GM23338 (cell line): ENCODE measurements around the gene RNF41. TPM values are rescaled to one million over a fixed set of nuclear protein-coding genes. Genes with fewer than 3 reads are reported as not detected.

ENCODE experiments used
- ATAC-seq: fragments of 200-7000 bp; cut with Tn5 transposase; 3 replicates; pipeline ENCODE4 v1.9.1; 2020
- DNase-seq: peaks from one replicate; pipeline ENCODE4 v3.0.0-alpha.2; 2015; ENCODE audit warnings: low spot score
- H2AFZ ChIP-seq: fragments of 200-600 bp; sonication (generic); 2 replicates; pipeline ENCODE4 v1.8.0; 2016; ENCODE audit warnings: antibody characterized with exemption, mild to moderate bottlenecking, moderate library complexity
- H3F3A ChIP-seq: fragments of 200-600 bp; sonication (generic); replicated peaks from 2 replicates; pipeline ENCODE4 v1.8.0; 2017; ENCODE audit warnings: antibody characterized with exemption, mixed run types, low read depth
- H3K27ac ChIP-seq: fragments of 200-600 bp; sonication (generic); 2 replicates; pipeline ENCODE4 v1.6.1; 2016; ENCODE audit warnings: low read depth
- H3K27me3 ChIP-seq: fragments of 200-600 bp; sonication (generic); 2 replicates; pipeline ENCODE4 v1.8.0; 2016; ENCODE audit warnings: mild to moderate bottlenecking, mixed run types, moderate library complexity; ENCODE audit not compliant: insufficient read depth
- H3K36me3 ChIP-seq: fragments of 200-600 bp; sonication (generic); 2 replicates; pipeline ENCODE4 v1.8.0; 2016; ENCODE audit warnings: mild to moderate bottlenecking; ENCODE audit not compliant: insufficient read depth
- H3K4me1 ChIP-seq: fragments of 200-600 bp; sonication (generic); 2 replicates; pipeline ENCODE4 v1.8.0; 2016; ENCODE audit warnings: mild to moderate bottlenecking, moderate library complexity; ENCODE audit not compliant: insufficient read depth
- H3K4me2 ChIP-seq: fragments of 200-600 bp; sonication (generic); 2 replicates; pipeline ENCODE4 v1.7.1; 2017; ENCODE audit warnings: mixed run types
- H3K4me3 ChIP-seq: fragments of 200-600 bp; sonication (generic); 2 replicates; pipeline ENCODE4 v1.6.1; 2016; ENCODE audit warnings: mixed run types
- H3K79me2 ChIP-seq: fragments of 200-600 bp; sonication (generic); replicated peaks from 2 replicates; pipeline ENCODE4 v1.8.0; 2017; ENCODE audit warnings: mild to moderate bottlenecking; ENCODE audit not compliant: insufficient read depth
- H3K9me2 ChIP-seq: fragments of 200-600 bp; sonication (generic); 2 replicates; pipeline ENCODE4 v1.8.0; 2017; ENCODE audit not compliant: insufficient read depth
- H4K20me1 ChIP-seq: fragments of 200-600 bp; sonication (generic); replicated peaks from 2 replicates; pipeline ENCODE4 v1.8.0; 2017; ENCODE audit warnings: mild to moderate bottlenecking; ENCODE audit not compliant: insufficient read depth
- H3K27ac Mint-ChIP-seq: 2 replicates; pipeline ENCODE4 v1.8.0; 2020; ENCODE audit warnings: inconsistent platforms, mild to moderate bottlenecking, moderate library complexity, mixed read lengths
- H3K27me3 Mint-ChIP-seq: 3 replicates; pipeline ENCODE4 v1.8.0; 2022; ENCODE audit warnings: low read depth, mild to moderate bottlenecking, moderate library complexity, mixed read lengths, inconsistent platforms; ENCODE audit not compliant: insufficient read depth, poor library complexity
- H3K36me3 Mint-ChIP-seq: 3 replicates; pipeline ENCODE4 v1.8.0; 2021; ENCODE audit warnings: low read depth, mild to moderate bottlenecking, inconsistent platforms, moderate library complexity, mixed read lengths
- H3K4me1 Mint-ChIP-seq: 3 replicates; pipeline ENCODE4 v1.8.0; 2020; ENCODE audit warnings: mild to moderate bottlenecking, inconsistent platforms, mixed read lengths
- H3K4me3 Mint-ChIP-seq: 3 replicates; pipeline ENCODE4 v1.8.0; 2021; ENCODE audit warnings: moderate library complexity, mild to moderate bottlenecking, inconsistent platforms, mixed read lengths
- H3K9me3 Mint-ChIP-seq: 3 replicates; pipeline ENCODE4 v1.8.0; 2020; ENCODE audit warnings: moderate library complexity, mild to moderate bottlenecking, inconsistent platforms, mixed read lengths
- CREB1 ChIP-seq: fragments of 250-450 bp; sonication (Bioruptor Pico); IDR thresholded peaks from 2 replicates; pipeline ENCODE4 v1.5.0; 2020; ENCODE audit warnings: low read depth, mild to moderate bottlenecking, moderate library complexity
- EZH2 ChIP-seq: fragments of 200-600 bp; sonication (generic); IDR thresholded peaks from one replicate; pipeline ENCODE4 v1.8.0; 2017; ENCODE audit warnings: antibody characterized with exemption, mild to moderate bottlenecking, low read depth; ENCODE audit not compliant: unreplicated experiment
- EZH2phosphoT487 ChIP-seq: fragments of 200-600 bp; sonication (generic); IDR thresholded peaks from one replicate; pipeline ENCODE4 v1.8.1; 2018; ENCODE audit warnings: antibody characterized with exemption; ENCODE audit not compliant: unreplicated experiment
- JUNB ChIP-seq: IDR thresholded peaks from one replicate; pipeline ENCODE4 v1.6.1; 2016; ENCODE audit warnings: antibody characterized with exemption; ENCODE audit not compliant: unreplicated experiment
- NANOG ChIP-seq: IDR thresholded peaks from 2 replicates; pipeline ENCODE4 v1.6.1; 2016; ENCODE audit warnings: antibody characterized with exemption, borderline replicate concordance
- POLR2AphosphoS5 ChIP-seq: IDR thresholded peaks from 2 replicates; pipeline ENCODE4 v1.6.1; 2016; ENCODE audit warnings: antibody characterized with exemption, low read depth
- STAT1 ChIP-seq: IDR thresholded peaks from one replicate; pipeline ENCODE4 v1.6.1; 2016; ENCODE audit warnings: antibody characterized with exemption; ENCODE audit not compliant: unreplicated experiment
- ZNF114 ChIP-seq: fragments of 250-450 bp; sonication (Bioruptor Pico); IDR thresholded peaks from 2 replicates; pipeline ENCODE4 v1.5.0; 2020; ENCODE audit warnings: mild to moderate bottlenecking, moderate library complexity
- ZNF331 ChIP-seq: fragments of 250-450 bp; sonication (Bioruptor Pico); IDR thresholded peaks from 2 replicates; pipeline ENCODE4 v1.5.0; 2020; ENCODE audit warnings: low read depth, mild to moderate bottlenecking, moderate library complexity
- polyA plus RNA-seq: library from polyadenylated mRNA; unstranded; fragments of >200 nt; fragmentation: Nextera tagmentation; extraction: Ambion mirVana; gene quantifications from 2 replicates; pipeline ENCODE4 v1.2.1, GENCODE V29; 2016
- total RNA-seq: library from RNA; depleted of rRNA; stranded (reverse); fragments of >200 nt; shearing (Covaris generic); gene quantifications from 2 replicates; pipeline ENCODE4 v1.2.3, GENCODE V29; 2014
- TF ChIP-seq, protein P1 (sequence below): IDR thresholded peaks from one replicate; pipeline ENCODE4 v1.6.1; 2018; ENCODE audit warnings: antibody characterized with exemption; ENCODE audit not compliant: unreplicated experiment
- TF ChIP-seq, protein P2 (sequence below), 2 experiments: fragments of 200-600 bp in 1 of 2; sonication (generic) in 1 of 2; conservative IDR thresholded peaks; 2 replicates each; pipeline versions ENCODE4 v1.5.1 to v1.6.1; 2016 to 2017; ENCODE audit warnings: antibody characterized with exemption in 2 of 2, low read depth in 2 of 2, mild to moderate bottlenecking in 2 of 2, moderate library complexity in 1 of 2
- TF ChIP-seq, protein P3 (sequence below): IDR thresholded peaks from 2 replicates; pipeline ENCODE4 v1.6.1; 2016; ENCODE audit warnings: antibody characterized with exemption

Gene RNF41
- total and polyA plus RNA-seq, 2 experiments from 2014 or later: 15.3 to 77.1 TPM

DNA sequence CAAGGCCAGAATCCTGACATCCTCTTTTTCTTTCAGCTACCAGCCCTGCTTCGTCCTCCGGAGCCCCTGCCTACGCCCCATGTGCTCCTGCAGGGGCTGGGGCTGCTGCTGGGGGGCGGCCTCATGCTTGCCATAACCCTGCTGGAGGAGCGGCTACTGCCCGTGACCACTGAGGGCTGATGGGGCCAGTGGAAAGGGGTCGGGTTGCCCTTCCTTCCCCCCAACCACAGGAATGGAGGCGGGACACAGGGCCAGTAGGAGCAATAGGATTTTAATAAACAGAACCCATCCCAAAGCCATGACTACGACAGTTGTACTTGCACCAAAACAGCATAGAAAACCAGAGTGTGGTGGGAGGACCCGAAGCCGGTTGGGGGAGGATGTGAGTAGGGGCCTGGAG is 15.8 kb upstream of the RNF41 start (continued):
- TF ChIP-seq, protein P1, sequence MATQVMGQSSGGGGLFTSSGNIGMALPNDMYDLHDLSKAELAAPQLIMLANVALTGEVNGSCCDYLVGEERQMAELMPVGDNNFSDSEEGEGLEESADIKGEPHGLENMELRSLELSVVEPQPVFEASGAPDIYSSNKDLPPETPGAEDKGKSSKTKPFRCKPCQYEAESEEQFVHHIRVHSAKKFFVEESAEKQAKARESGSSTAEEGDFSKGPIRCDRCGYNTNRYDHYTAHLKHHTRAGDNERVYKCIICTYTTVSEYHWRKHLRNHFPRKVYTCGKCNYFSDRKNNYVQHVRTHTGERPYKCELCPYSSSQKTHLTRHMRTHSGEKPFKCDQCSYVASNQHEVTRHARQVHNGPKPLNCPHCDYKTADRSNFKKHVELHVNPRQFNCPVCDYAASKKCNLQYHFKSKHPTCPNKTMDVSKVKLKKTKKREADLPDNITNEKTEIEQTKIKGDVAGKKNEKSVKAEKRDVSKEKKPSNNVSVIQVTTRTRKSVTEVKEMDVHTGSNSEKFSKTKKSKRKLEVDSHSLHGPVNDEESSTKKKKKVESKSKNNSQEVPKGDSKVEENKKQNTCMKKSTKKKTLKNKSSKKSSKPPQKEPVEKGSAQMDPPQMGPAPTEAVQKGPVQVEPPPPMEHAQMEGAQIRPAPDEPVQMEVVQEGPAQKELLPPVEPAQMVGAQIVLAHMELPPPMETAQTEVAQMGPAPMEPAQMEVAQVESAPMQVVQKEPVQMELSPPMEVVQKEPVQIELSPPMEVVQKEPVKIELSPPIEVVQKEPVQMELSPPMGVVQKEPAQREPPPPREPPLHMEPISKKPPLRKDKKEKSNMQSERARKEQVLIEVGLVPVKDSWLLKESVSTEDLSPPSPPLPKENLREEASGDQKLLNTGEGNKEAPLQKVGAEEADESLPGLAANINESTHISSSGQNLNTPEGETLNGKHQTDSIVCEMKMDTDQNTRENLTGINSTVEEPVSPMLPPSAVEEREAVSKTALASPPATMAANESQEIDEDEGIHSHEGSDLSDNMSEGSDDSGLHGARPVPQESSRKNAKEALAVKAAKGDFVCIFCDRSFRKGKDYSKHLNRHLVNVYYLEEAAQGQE: no peak
- TF ChIP-seq ZNF114 (CRISPR knock-in tag) (no peak), JUNB (no peak), EZH2 (no peak), NANOG (no peak), STAT1 (no peak), ZNF331 (no peak), EZH2phosphoT487 (no peak), CREB1 (CRISPR knock-in tag) (no peak), POLR2AphosphoS5 (no peak)
- TF ChIP-seq, protein P2, sequence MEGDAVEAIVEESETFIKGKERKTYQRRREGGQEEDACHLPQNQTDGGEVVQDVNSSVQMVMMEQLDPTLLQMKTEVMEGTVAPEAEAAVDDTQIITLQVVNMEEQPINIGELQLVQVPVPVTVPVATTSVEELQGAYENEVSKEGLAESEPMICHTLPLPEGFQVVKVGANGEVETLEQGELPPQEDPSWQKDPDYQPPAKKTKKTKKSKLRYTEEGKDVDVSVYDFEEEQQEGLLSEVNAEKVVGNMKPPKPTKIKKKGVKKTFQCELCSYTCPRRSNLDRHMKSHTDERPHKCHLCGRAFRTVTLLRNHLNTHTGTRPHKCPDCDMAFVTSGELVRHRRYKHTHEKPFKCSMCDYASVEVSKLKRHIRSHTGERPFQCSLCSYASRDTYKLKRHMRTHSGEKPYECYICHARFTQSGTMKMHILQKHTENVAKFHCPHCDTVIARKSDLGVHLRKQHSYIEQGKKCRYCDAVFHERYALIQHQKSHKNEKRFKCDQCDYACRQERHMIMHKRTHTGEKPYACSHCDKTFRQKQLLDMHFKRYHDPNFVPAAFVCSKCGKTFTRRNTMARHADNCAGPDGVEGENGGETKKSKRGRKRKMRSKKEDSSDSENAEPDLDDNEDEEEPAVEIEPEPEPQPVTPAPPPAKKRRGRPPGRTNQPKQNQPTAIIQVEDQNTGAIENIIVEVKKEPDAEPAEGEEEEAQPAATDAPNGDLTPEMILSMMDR (conservative IDR thresholded peaks at IDR 0.05; ENCODE audit: low read depth in 2 of 2): no peak

DNA sequence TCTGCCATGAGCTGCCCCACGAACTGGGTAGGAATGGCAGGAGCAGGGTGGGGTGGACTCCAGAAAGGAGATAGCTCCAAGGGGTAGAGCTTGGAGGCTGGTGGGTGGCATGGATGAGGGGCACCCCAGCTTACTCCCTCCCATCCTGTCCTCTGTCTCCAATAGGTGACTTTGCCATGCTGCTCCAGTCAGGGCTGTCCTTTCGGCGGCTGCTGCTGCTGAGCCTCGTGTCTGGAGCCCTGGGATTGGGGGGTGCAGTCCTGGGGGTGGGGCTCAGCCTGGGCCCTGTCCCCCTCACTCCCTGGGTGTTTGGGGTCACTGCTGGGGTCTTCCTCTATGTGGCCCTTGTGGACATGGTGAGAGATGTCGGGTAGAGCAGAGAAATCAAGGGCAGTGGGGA is 15.3 kb upstream of the RNF41 start:
- ATAC-seq (no peak), DNase-seq (no peak)
- H3K4me1 Mint-ChIP-seq: peaks cover 10% of the 10 kb centered on the region; the same call in 2 of the 3 replicates
- H3F3A ChIP-seq: peaks cover 4% of the 10 kb centered on the region; the same call in 1 of the 2 replicates
- H3K4me2 ChIP-seq: no peak overlapping the region
- H3K9me3 Mint-ChIP-seq: no peaks in the 10 kb centered on the region
- H3K4me3 Mint-ChIP-seq: no peak overlapping the region
- no peaks in the 10 kb centered on the region for H3K79me2 ChIP-seq
- H3K36me3 Mint-ChIP-seq: peaks cover 15% of the 10 kb centered on the region
- no peaks in the 10 kb centered on the region for H3K4me1 ChIP-seq
- TF ChIP-seq, protein P3, sequence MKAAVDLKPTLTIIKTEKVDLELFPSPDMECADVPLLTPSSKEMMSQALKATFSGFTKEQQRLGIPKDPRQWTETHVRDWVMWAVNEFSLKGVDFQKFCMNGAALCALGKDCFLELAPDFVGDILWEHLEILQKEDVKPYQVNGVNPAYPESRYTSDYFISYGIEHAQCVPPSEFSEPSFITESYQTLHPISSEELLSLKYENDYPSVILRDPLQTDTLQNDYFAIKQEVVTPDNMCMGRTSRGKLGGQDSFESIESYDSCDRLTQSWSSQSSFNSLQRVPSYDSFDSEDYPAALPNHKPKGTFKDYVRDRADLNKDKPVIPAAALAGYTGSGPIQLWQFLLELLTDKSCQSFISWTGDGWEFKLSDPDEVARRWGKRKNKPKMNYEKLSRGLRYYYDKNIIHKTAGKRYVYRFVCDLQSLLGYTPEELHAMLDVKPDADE: no peak
- no peak for TF ChIP-seq JUNB
- peaks cover 5% of the 10 kb centered on the region; the same call in 1 of the 2 replicates for H3K27me3 ChIP-seq
- H2AFZ ChIP-seq: no peak overlapping the region
- H3K27ac Mint-ChIP-seq: no peak overlapping the region
- no peak overlapping the region for H3K27ac ChIP-seq
- peaks cover 22% of the 10 kb centered on the region for H3K27me3 Mint-ChIP-seq
- no peaks in the 10 kb centered on the region for H3K9me2 ChIP-seq
- 0 out of 2 replicates have a peak, but pooled peaks cover 14% of the 10 kb centered on the region for H3K36me3 ChIP-seq
- no peak overlapping the region for H3K4me3 ChIP-seq
- peaks cover 7% of the 10 kb centered on the region; the same call in 1 of the 2 replicates for H4K20me1 ChIP-seq
